Panc1 (cell line): ENCODE measurements around the gene SMAD3. TPM values are rescaled to one million over a fixed set of nuclear protein-coding genes. Genes with fewer than 3 reads are reported as not detected.
A peak's percentile ranks its signal among the peaks of the same experiment; 100 is the strongest.

Experiments used
- ATAC-seq: fragments of 200-7000 bp; cut with Tn5 transposase; 2 replicates; pipeline ENCODE4 v1.9.1; 2020; ENCODE audit warnings: mild to moderate bottlenecking, moderate library complexity
- BruUV-seq: library from RNA; stranded (reverse); fragments of 400-500 nt; replicated peaks from 2 replicates; lab custom pipeline; 2021; lab: Mats Ljungman, UMichigan
- CTCF ChIA-PET: fragments of 300-600 bp; sonication (Branson Sonifier 250); formaldehyde crosslinking; loops from one replicate; lab custom pipeline; 2022; ENCODE audit warnings: antibody characterized with exemption; lab: Charles Lee
- POLR2A ChIA-PET: fragments of 300-600 bp; sonication (Branson Sonifier 250); formaldehyde crosslinking; loops from one replicate; lab custom pipeline; 2022; ENCODE audit warnings: antibody characterized with exemption; lab: Charles Lee
- DNase-seq: peaks from one replicate; pipeline ENCODE4 v3.0.0-alpha.2; 2010; ENCODE audit warnings: low read depth, low spot score
- H3K27ac ChIP-seq: 2 replicates; pipeline ENCODE4 v1.5.1; 2011; ENCODE audit warnings: mild to moderate bottlenecking, low read length, inconsistent platforms
- H3K27me3 ChIP-seq: fragments of 200-500 bp; sonication (Bioruptor generic); 2 replicates; pipeline ENCODE4 v1.6.0; 2014; ENCODE audit warnings: low read length, inconsistent platforms; ENCODE audit not compliant: control insufficient read depth, insufficient read depth
- H3K36me3 ChIP-seq: fragments of 200-500 bp; sonication (Bioruptor generic); 2 replicates; pipeline ENCODE4 v1.5.1; 2014; ENCODE audit warnings: inconsistent platforms, mild to moderate bottlenecking, low read length, moderate library complexity; ENCODE audit not compliant: control insufficient read depth, insufficient read depth
- H3K4me1 ChIP-seq: 2 replicates; pipeline ENCODE4 v1.5.1; 2011; ENCODE audit warnings: inconsistent platforms, mild to moderate bottlenecking, low read length, moderate library complexity; ENCODE audit not compliant: control insufficient read depth, insufficient read depth
- H3K4me3 ChIP-seq, 2 experiments: 2 replicates each; pipeline ENCODE4 v1.5.1; 2011 to 2012; ENCODE audit warnings: low read depth in 2 of 2, low read length in 2 of 2, mild to moderate bottlenecking in 2 of 2, inconsistent platforms in 1 of 2, moderate library complexity in 1 of 2
- H3K9me3 ChIP-seq: fragments of 200-500 bp; sonication (Bioruptor generic); 2 replicates; pipeline ENCODE4 v1.5.1; 2014; ENCODE audit warnings: low read depth, mild to moderate bottlenecking, inconsistent platforms, low read length, moderate library complexity; ENCODE audit not compliant: control insufficient read depth, insufficient read depth
- CTCF ChIP-seq: fragments of 450-650 bp; IDR thresholded peaks from 2 replicates; pipeline ENCODE4 v1.5.1; 2017; ENCODE audit warnings: mild to moderate bottlenecking
- POLR2AphosphoS5 ChIP-seq: IDR thresholded peaks from 2 replicates; pipeline ENCODE4 v1.6.1; 2012; ENCODE audit warnings: mild to moderate bottlenecking, low read depth, low read length, moderate library complexity
- SIN3A ChIP-seq: IDR thresholded peaks from 2 replicates; pipeline ENCODE4 v1.6.1; 2012; ENCODE audit warnings: low read depth, mild to moderate bottlenecking, low read length, moderate library complexity, borderline replicate concordance; ENCODE audit not compliant: insufficient read depth
- TCF7L2 ChIP-seq: IDR thresholded peaks from 2 replicates; pipeline ENCODE4 v1.6.1; 2011; ENCODE audit warnings: mild to moderate bottlenecking, low read depth, low read length, inconsistent platforms
- in situ Hi-C: cut with HindIII; loops from 2 replicates; pipeline ENCODE4 v1.10.0; 2016; ENCODE audit warnings: low sequenced_read_pairs, low pct_unique_long_range_greater_than_20kb
- intact Hi-C: fragments of 100-400 bp; cut with micrococcal nuclease; formaldehyde crosslinking; loops from one replicate; pipeline ENCODE4 v1.10.0; 2022; ENCODE audit not compliant: unreplicated experiment
- total RNA-seq: library from RNA; stranded (reverse); gene quantifications from one replicate; pipeline ENCODE4 v1.2.1, GENCODE V29; 2021; ENCODE audit not compliant: unreplicated experiment
- TF ChIP-seq, protein P1 (sequence below), 2 experiments: IDR thresholded peaks; 2 replicates each; pipeline ENCODE4 v1.6.1; 2011 to 2012; ENCODE audit warnings: low read depth in 2 of 2, control low read depth in 1 of 2, low read length in 1 of 2, mild to moderate bottlenecking in 1 of 2, moderate library complexity in 1 of 2; ENCODE audit not compliant: insufficient read depth in 1 of 2

SMAD3 gene
- total RNA-seq, 1 experiment from 2014 or later: 394 TPM

DNA sequence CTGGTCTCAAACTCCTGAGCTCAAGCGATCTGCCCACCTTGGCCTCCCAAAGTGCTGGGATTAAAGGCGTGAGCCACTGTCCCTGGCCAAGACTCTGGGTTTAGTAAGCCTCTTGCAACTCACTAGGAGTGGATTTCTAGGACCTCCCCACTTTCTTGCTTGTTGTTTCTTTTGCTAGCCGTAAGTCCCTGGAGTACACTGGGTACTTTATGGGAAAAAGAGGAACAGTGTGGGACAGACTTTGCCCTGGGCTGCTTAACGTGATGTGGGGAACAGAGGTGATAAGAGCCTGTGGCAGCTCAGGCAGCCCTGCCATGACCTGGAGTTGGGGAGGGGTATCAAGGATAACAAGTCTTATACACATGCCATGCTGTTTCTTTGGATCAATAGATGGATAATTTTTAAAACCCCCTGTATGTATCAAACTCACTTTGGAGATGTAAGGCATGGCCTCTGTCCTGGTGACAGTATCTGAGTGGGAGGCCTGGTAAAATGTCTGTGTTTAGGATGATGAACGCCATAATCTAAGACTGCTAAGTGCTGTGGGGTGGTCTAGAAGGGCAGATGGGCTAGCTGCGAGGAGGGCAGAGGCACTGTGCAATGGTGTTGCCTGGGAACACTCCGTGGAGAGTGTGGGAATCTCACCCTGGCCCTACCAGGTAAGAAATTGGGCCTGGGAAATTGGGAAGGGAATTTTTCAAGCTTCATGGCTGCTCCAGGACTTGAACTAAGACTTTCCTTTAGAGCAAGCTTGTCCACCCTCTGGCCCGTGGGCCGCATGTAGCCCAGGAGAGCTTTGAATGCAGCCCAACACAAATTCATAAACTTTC lies 54.8 kb downstream of the SMAD3 start:
- Histone ChIP-seq H3K9me3 (no peaks in the 10 kb centered on the region), H3K27ac (peak overlapping the region; percentile 100), H3K27me3 (no peaks in the 10 kb centered on the region), H3K4me1 (peaks cover 97% of the 10 kb centered on the region), H3K4me3 (no peak overlapping the region; a peak in 1 of 4 replicates), H3K36me3 (0 out of 2 replicates have a peak, but pooled peaks cover 5% of the 10 kb centered on the region)
- intact Hi-C loops (loop anchor here (10.0 kb wide), 1 partner anchor 45 kb away; no protein-coding TSS in a partner anchor), in situ Hi-C loops (no loop called here)
- ChIA-PET POLR2A (interaction anchor here (0.5 to 0.7 kb wide), 4 partner anchors 10 to 42 kb away, joined by 3 to 6 read pairs (median 4); no protein-coding TSS in a partner anchor), CTCF (no interaction called here)
- TF ChIP-seq TCF7L2 (no peak), SIN3A (no peak), CTCF (no peak), POLR2AphosphoS5 (no peak)
- TF ChIP-seq, protein P1, sequence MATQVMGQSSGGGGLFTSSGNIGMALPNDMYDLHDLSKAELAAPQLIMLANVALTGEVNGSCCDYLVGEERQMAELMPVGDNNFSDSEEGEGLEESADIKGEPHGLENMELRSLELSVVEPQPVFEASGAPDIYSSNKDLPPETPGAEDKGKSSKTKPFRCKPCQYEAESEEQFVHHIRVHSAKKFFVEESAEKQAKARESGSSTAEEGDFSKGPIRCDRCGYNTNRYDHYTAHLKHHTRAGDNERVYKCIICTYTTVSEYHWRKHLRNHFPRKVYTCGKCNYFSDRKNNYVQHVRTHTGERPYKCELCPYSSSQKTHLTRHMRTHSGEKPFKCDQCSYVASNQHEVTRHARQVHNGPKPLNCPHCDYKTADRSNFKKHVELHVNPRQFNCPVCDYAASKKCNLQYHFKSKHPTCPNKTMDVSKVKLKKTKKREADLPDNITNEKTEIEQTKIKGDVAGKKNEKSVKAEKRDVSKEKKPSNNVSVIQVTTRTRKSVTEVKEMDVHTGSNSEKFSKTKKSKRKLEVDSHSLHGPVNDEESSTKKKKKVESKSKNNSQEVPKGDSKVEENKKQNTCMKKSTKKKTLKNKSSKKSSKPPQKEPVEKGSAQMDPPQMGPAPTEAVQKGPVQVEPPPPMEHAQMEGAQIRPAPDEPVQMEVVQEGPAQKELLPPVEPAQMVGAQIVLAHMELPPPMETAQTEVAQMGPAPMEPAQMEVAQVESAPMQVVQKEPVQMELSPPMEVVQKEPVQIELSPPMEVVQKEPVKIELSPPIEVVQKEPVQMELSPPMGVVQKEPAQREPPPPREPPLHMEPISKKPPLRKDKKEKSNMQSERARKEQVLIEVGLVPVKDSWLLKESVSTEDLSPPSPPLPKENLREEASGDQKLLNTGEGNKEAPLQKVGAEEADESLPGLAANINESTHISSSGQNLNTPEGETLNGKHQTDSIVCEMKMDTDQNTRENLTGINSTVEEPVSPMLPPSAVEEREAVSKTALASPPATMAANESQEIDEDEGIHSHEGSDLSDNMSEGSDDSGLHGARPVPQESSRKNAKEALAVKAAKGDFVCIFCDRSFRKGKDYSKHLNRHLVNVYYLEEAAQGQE (IDR thresholded peaks at IDR 0.05; ENCODE audit: insufficient read depth in 1 of 2, low read depth in 2 of 2, low read length in 1 of 2): no peak
- DNase-seq: no peak
- no TSS peak for BruUV-seq
- ATAC-seq: peak; percentile 1; the same call in 1 of the 2 replicates

- DNase-seq (no peak), ATAC-seq (peak; percentile 22)
- in situ Hi-C loops (no loop called here), intact Hi-C loops (loop anchor here (10.0 kb wide), 1 partner anchor 46 kb away; no protein-coding TSS in a partner anchor)
- H3K9me3 ChIP-seq: no peaks in the 10 kb centered on the region
- peak overlapping the region; percentile 100 for H3K27ac ChIP-seq
- CTCF ChIA-PET: interaction anchor here (0.6 kb wide), 1 partner anchor 30 kb away, joined by 4 read pairs; no protein-coding TSS in a partner anchor
- H3K36me3 ChIP-seq: no peaks in the 10 kb centered on the region
- peaks cover 97% of the 10 kb centered on the region for H3K4me1 ChIP-seq
- peak; percentile 18; the same call in 1 of the 2 replicates for TF ChIP-seq POLR2AphosphoS5
- TF ChIP-seq TCF7L2: peak; percentile 74
- TF ChIP-seq CTCF: no peak
- TF ChIP-seq, protein P1 (IDR thresholded peaks at IDR 0.05; ENCODE audit: insufficient read depth in 1 of 2, low read depth in 2 of 2, low read length in 1 of 2): no peak
- no peak for TF ChIP-seq SIN3A
- POLR2A ChIA-PET: interaction anchor here (0.6 to 0.7 kb wide), 3 partner anchors 14 to 37 kb away, joined by 3 to 6 read pairs (median 5); no protein-coding TSS in a partner anchor
- BruUV-seq: no TSS peak
- no peak overlapping the region for H3K4me3 ChIP-seq
- H3K27me3 ChIP-seq: no peaks in the 10 kb centered on the region
Observed at GRCh38 chr15:67120839-67121643, 55.6 kb downstream of the SMAD3 start.
